GM19193 (cell line): Measurements from ENCODE around the gene TAF6L.
A peak's percentile ranks its signal among the peaks of the same experiment; 100 is the strongest.

ENCODE experiments used
- POLR2A ChIP-seq: IDR thresholded peaks from 4 replicates; pipeline ENCODE4 v1.6.1; 2011; ENCODE audit not compliant: insufficient read depth, insufficient read length; ENCODE audit errors: extremely low read depth

TAF6L gene

DNA sequence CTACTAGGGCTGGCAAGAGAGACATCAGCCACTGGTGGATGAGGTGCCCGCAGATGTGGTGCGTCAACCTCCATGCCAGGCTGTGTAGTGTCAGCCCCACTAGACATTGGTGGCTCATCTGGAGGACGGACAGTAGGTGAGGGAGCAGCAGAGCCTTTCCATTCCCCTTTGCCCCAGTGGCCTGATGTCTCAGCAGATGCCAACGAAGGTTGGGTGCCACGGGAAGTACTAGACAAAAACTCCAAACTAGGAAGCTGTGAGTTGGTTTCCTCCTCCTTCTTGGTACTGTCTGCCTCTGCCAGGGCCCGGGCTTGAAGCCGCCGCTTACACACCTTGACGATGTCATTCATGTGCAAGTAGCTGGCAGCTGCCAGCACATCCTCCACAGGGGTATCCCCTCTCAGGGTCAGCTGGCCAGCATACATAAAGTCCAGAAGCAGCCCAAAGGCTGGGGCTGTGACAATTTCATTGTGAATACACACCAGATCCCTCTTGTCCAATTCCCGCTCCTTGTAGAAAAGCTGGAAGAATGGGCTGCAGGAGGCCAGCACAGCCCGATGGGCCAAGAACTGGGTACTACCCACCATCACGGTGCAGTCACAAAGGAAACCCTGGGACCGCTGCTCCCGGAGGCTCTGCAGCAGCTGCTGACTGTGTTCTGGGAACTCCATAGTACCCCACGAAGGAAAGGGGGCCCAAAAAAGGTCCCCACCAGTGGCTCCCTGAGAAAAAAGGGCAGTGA, 18.0 kb upstream of the TAF6L start:
- no peak for TF ChIP-seq POLR2A

DNA sequence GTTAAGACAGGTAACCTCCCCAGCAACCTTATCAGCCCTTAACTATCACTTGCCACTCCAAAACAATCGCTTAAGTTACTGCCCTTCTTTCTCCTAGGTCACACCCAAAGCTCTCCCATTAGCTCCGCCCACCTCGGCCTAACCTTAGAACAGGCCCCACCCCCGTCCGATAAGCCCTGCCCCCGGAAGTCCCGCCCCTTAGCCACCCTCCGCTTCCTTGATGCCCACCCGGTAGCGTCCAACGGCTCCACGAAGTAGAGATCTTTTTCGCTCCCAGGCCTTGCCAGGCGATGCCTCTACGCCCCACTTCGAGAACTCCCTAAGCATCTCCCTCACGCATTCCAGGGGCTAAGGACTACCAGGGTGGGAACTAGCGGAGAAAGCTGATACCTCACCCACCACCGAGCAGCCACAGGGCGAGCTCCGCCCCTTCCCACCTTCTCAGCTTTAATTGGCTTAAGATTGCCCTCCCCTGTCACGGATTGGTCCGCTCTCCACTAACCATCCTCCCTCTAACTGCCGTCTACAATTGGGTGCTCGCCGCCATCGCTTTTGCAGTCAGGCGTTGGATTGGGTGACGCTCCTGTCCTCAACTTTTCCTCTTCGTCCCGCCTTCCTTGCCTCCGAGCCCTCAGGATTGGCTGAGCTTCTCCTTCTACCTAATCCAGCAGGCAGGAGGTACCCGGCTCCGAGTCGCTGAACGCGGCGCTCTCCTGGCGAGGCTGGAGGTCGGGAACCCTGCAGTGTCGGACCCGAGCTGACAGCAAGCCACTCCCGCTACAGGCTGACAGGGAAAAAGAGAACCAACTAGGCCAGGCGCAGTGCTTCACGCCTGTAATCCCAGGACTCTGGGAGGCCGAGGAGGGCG, 17.2 kb upstream of the TAF6L start, which contains the start of gene ZBTB3:
Gene ZBTB3 (minus strand): TSS at position 425 of the 868 bp plus-strand sequence. CDS start 496 bp downstream, outside the sequence.
- peak; percentile 88 for TF ChIP-seq POLR2A

DNA sequence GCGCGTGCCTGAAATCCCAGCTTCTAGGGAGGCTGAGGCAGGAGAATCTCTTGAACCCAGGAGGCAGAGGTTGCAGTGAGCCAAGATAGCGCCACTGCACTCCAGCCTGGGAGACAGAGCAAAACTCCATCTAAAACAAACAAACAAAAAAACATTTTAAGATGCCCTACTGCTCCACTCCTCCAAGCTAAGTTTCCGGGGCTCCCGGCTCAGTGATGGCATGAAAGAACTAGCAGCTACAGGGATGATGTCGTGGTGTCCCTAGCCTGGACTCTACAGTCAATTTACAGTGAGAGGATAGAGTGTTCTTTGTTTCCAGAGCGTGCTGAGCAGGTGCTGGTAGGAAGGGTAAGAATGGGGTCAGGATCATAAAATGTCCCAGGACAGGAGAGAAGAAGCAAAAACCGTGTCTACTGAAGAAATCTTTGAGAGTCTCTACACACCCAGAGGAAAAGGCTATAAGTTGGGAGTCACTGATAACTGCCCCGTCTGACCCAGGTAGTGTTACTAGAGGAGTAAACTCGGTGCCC, 16.0 kb upstream of the TAF6L start:
- TF ChIP-seq POLR2A = no peak

DNA sequence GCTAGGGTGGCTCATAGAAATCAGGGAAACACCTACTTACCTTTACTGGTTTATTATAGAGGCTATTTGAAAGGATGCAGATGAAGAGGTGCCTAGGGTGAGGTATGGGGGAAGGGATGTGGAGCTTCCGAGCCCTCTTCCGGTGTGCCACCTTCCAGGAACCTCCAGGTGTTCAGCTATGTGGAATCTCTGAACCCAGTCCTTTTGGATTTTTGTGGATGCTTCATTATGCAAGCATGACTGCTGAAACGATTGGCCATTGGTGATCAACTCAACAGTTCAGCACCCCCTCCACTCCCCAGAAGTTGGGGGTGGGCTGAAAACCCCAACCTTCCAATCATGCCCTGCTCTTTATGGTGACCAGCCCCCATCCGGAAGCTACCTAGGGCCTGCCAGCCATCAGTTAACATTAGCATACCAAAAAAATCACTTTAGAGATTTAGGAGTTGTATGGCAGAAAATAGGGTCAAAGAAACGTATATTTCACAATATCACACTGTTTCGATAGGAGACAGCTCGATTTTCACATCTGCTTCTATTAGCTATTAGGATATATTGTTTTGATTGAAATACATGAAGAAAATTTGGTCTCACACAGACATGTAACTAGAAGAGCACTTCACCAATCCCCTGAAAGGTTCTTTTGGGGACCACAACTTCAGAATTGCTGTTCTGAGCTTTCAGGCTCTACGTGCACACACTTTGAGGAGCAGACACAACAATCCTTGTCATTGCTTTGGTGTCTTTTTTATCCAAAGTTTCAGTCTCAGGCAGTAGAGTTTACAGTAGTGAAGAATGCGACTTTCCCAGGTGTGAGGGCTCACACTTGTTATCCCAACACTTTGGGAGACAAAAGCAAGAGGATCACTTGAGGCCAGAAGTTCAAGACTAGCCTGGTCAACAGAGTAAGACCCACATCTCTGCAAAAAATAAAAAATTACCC, 13.1 kb upstream of the TAF6L start:
- no peak for TF ChIP-seq POLR2A

DNA sequence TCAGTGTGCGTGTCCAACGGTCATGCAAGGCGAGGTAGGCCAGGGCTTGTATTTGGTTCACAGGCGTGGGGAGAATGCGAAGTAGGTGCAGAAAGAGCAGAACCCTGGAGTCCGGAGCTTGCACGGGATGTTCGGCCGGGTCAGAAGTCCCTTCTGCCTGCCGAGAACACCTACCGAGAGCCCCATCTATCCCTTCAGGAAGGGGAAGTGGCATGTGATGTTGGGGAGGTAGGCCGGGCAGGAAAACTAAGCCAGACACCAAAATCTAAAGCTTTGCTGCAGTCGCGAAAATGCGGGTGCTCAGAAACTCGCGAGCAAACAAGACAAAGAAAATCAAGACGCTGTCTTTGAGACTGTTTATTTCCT, 435 bp upstream of the TAF6L start:
- TF ChIP-seq POLR2A = no peak

DNA sequence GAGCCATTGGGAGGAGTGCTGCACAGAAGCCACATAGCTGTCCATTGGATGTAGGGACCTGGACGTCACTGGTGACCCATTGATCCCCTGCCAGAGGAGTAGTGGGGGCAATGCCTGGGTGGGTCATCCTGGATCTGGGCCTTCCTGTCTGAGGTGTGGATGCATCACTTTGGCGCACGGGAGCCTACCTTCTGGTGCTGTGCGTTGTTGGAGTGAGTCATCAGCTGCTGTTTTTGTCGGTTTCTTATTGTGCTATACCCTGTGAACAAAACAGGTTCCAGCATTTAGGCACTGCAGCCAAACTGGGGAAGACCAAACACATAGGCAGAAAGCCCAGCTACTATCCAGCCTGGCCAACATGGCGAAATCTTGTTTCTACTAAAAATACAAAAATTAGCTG, 3.2 kb downstream of the TAF6L start:
- no peak for TF ChIP-seq POLR2A

DNA sequence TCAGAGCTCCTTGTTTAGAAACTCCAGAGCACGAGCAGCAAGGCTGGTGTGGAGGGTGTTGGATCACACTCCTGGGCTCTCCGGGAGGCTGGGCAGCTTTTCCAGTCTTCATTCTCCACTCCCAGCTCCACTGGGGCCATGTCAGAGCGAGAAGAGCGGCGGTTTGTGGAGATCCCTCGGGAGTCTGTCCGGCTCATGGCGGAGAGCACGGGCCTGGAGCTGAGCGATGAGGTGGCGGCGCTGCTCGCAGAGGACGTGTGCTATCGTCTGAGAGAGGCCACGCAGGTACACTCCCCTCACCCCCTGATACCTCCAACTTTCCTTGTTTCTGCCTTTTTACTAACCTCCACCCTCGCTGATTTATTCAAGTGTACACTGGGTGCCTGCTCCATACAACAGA, 4.5 kb downstream of the TAF6L start:
- no peak for TF ChIP-seq POLR2A

DNA sequence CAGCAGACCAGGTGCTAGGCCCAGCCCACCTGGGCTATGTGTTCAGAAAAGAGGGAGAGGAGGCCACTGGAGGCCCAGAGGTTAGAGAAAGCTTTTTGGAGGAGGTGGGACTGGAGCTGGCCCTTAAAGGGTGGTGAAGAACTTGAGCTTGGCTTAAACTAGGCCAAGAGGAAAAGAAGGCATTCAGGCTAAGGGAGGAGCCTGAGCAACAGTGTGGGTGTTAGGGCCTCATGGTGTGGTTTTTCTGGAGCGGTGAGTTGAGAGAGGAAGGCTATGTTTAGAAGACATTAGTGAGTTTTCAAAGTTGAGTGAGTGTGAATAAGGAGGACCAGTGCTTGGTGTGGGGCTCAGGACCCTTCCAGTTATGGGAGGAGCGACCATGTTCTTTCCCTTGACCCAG, 6.2 kb downstream of the TAF6L start:
- no peak for TF ChIP-seq POLR2A

DNA sequence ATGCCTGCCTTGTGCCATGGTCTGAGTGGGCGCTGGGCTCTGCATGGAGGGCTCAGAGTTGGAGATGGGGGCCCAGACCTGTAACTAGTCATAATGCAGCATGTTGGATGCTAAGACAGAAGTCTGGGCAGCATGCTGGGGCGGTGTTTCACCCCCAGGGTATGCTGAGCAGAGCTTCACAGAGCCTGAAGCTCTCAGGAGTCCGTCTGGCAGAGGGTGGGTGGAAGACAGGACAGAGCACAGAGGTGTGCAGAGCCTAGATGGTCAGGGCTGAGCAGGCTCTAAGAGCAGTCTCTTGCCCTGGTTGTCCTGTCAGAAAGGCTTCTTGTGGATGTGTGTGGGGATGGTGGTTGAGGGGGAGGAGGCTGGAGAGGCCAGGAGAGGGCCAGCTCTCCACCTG, 7.2 kb downstream of the TAF6L start:
- TF ChIP-seq POLR2A = no peak

DNA sequence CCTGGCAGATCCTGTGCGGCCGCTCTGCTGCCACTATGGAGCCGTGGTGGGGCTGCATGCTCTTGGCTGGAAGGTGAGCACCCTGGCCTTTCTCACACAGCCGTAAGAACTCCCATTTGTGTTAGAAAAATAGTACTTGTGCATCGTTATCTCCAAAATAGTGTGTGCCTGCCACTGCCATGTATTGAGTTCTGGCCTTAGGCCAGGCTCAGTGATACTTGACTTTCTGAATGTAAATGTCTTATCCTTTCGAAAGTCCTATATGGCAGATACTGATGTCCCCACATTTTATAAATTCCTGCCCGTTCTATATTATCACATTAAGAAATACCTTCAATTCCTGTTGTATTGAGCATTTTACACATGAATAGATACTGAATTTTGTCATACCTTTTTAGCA, 11.6 kb downstream of the TAF6L start:
- no peak for TF ChIP-seq POLR2A

DNA sequence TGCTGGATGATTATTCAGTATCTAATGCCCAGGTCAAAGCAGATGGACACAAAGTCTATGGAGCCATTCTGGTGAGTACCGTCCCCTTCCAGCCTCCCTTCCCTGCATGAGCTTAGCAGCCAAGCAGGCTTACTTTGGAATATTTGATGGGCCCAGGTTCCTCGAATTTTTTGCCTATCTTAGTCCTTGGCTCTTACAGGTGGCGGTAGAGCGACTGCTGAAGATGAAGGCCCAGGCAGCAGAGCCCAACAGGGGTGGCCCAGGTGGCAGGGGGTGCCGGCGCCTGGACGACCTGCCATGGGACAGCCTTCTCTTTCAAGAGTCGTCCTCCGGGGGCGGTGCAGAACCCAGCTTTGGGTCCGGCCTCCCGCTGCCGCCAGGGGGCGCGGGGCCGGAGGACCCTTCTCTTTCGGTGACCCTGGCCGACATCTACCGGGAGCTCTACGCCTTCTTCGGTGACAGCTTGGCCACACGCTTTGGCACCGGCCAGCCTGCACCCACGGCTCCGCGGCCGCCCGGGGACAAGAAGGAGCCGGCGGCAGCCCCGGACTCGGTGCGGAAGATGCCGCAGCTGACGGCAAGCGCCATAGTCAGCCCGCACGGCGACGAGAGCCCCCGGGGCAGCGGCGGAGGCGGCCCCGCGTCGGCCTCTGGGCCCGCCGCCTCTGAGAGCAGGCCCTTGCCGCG, 15.3 kb downstream of the TAF6L start:
- TF ChIP-seq POLR2A = no peak

DNA sequence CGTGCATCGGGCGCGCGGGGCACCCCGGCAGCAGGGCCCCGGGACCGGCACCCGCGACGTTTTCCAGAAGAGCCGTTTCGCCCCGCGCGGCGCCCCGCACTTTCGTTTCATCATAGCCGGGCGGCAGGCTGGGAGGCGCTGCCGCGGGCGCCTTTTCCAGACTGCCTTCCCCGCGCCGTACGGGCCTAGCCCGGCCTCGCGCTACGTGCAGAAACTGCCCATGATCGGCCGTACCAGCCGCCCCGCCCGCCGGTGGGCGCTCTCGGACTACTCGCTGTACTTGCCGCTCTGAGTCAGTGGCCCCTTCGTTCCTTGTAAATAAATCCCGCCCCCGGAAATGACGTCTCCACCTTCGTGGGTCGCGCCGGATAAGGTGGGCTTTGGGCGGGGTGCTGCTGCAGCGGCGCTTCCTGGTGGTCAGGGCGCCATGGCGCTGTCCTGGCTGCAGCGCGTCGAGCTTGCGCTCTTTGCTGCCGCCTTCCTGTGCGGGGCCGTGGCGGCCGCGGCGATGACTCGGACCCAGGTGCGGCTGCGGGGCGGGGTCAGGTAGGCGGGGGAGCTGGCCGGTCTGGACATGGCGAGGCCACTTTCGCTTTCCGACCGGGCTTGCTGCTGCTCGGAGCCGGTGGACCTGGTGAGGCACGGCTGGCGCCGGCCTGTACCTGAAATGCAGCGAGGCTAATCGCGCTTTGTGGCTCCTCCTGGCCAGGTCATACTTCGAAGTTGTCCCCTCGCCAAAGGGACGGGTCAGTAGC, 16.0 kb downstream of the TAF6L start, which contains the start of gene TMEM179B:
Gene TMEM179B (plus strand): TSS at position 398 of the 755 bp plus-strand sequence. CDS start 30 bp downstream, at position 428.
- peak; percentile 99 for TF ChIP-seq POLR2A

DNA sequence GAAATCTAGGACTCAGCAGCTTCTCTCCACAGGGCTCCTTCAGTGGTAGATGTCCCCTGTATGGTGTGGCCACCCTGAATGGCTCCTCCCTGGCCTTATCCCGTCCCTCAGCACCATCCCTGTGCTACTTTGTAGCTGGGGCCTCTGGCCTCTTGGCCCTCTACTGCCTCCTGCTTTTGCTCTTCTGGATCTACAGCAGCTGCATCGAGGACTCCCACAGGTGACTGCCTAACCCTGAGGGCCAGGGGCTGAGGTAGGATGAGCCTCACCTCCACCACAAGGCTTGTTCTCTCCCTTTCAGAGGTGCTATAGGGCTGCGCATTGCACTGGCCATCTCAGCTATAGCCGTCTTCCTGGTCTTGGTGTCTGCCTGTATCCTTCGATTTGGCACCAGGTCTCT, 17.8 kb downstream of the TAF6L start:
- TF ChIP-seq POLR2A = peak; percentile 24
